ENCODE data around the gene ASS1.

ASS1 gene

DNA sequence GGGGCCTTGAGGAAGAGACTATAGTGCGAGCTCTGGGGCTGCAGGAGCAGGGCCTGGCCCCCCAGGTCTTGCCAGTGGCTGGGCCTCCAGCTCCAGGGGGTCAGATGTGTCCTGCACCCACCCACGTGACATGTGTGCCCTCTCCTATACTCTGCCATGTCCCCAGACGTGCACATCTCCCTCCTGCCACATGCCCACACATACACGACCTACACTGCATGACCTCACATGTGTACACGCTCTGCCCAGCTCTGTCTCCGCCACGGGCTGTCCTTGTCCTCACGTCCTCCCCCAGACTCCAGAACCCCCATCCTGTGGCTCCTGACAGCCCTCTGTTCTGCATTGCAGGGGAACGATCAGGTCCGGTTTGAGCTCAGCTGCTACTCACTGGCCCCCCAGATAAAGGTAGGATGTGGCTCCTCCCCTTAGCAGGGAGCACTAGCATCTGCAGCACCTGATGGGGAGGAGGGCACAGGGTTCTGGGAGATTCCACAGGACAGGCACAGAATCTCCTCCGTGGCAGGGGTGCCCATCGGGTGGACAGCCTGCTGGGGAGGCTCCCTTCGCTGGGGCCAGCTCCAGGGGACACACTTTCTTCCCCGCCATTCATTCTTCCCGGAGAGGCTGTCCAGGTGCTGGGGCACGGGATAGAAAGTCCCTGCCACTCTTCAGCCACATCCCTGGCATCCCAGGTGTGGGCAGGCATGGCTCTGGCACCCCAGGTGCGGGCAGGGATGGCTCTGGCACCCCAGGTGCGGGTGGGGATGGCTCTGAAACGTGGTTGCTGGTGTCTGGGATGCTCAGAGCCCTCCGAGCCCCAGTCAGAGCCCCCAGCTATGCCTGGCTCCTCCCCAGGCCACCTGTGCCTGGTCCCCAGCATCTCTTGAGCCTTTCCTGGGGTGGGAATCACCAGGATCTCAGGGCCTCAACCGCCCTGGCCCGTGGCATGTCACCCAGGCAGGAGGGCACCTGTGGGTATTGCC, 19.3 kb downstream of the ASS1 start:
- in situ Hi-C loops (cut with MboI; ENCODE audit: low pct_unique_long_range_greater_than_20kb, low sequenced_read_pairs), result no loop called here
- DNase-seq, result no peak

GRCh38 chr9:130465383-130466096, 20.8 kb downstream of the ASS1 start:
- no peak for DNase-seq
- in situ Hi-C loops (cut with MboI; ENCODE audit: low pct_unique_long_range_greater_than_20kb, low sequenced_read_pairs), result no loop called here

DNA sequence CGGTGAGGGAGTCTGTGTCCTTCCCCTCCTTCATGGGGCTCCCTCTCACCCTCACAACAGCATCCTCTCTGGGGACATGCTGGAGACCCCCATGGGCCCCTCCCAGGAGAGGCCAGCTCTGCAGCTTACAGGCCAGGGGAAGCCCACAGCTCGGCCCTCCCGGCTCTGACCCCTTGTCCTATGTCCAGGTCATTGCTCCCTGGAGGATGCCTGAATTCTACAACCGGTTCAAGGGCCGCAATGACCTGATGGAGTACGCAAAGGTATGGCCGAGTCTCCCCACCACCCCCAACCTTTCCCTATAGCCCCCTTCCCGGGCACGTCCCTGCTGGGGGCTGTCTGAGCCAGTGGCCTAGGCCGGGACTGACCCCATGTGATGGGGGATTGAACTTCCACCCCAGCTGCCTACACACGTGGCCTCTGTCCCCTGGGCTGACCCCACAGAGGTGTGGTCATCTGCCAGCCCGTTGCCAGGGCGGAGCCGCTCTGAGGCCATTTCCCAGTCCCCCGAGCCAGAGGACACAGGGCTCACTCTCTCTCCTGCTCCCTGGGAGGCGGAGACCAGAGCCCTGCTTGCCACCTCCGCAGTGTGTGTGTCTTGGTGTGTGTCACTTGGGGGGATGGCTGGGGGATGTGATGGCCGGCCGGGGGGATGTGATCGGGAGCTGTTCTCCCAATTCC, 21.9 kb downstream of the ASS1 start:
- DNase-seq, result no peak
- in situ Hi-C loops (cut with MboI; ENCODE audit: low pct_unique_long_range_greater_than_20kb, low sequenced_read_pairs), result no loop called here

DNA sequence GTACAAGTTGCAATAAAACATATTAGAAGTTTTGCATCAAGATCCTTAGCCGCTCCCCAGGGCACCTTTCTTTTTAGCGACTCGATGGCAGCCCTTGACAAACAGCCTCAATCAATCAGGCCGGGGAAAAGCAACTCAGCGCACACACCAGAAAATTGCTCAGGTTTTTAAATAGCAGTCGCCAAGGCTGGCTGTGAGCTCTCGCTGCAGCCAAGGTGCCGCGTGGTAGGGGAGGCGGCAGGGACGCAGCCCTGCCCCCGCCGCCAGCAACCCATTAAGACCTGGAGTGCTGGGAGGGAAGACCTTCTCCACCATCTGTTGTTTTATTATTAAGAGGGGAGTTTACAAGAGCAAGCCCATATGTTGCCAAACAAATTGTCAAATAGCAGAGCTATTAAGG, 22.6 kb downstream of the ASS1 start:
- in situ Hi-C loops (cut with MboI; ENCODE audit: low pct_unique_long_range_greater_than_20kb, low sequenced_read_pairs), result no loop called here
- DNase-seq, result no peak

- in situ Hi-C loops (cut with MboI; ENCODE audit: low pct_unique_long_range_greater_than_20kb, low sequenced_read_pairs), result no loop called here
- no peak for DNase-seq
Observed at GRCh38 chr9:130468566-130468965, 23.8 kb downstream of the ASS1 start.

- in situ Hi-C loops (cut with MboI; ENCODE audit: low pct_unique_long_range_greater_than_20kb, low sequenced_read_pairs), result no loop called here
- no peak for DNase-seq
Observed at GRCh38 chr9:130470269-130470668, 25.5 kb downstream of the ASS1 start.

- in situ Hi-C loops (cut with MboI; ENCODE audit: low pct_unique_long_range_greater_than_20kb, low sequenced_read_pairs), result no loop called here
- no peak for DNase-seq
Observed at GRCh38 chr9:130470950-130471349, 26.2 kb downstream of the ASS1 start.

DNA sequence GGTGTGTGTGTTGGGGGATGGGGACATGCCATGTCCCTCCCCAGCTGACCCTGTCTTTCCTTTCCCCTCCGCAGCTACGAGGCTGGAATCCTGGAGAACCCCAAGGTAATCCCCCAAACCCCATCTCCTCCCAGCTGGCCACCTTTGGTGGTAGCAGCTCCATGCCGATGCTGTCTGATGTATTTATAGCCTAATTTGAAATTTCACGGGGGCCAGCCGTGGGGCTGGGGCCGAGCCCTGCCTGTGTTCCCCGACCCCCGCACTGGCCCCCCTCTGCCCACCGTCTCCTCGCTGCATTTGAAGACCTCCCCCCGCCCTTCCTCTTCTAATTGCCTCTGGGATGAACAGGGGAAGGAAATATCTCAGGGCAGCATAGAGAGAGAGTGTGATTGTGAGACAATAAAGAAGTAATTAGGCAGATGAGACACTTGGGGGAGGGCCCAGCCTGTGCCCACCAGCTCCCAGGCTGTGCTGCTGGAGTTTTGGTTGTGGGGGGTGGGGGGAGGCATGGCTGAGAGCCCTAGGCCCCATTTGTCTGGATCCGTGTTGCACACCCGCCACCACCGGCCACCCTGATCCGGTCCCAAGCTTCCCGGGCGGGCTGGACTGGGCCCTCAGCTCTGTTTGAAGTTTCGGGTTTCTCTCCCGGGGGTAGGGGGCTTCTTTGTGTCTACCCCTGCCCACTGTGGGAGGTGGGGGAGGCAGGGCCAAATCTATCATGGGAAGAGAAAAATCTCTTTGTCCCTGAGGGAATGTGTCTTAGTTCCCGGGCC, 26.8 kb downstream of the ASS1 start:
- in situ Hi-C loops (cut with MboI; ENCODE audit: low pct_unique_long_range_greater_than_20kb, low sequenced_read_pairs), result no loop called here
- no peak for DNase-seq

DNA sequence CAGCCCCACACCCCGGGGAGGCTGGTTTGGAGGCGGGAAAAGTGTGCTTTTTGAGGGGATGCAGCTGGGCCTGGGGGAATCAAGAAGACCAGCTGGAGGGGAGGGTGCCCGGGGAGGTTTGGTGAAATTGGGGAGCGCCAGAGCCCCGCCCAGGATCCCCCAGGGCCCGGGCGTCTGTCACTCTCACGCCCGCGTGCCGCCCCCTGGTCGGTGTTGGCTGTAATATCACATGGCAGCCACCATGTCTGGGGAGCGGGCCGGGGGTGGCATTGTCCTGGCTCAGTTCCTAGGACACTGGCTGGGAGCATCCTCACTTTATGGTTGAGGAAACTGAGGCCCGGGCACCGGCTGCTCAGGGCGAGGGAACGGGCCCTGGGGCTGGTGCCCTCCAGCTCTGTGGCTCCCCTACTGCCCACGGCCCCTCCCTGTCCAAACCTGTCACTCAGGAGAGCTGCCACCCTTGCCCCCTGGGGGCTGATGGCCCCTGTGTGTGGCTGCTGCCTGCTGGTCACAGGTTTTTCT, 27.5 kb downstream of the ASS1 start:
- no peak for DNase-seq
- in situ Hi-C loops (cut with MboI; ENCODE audit: low pct_unique_long_range_greater_than_20kb, low sequenced_read_pairs), result no loop called here

DNA sequence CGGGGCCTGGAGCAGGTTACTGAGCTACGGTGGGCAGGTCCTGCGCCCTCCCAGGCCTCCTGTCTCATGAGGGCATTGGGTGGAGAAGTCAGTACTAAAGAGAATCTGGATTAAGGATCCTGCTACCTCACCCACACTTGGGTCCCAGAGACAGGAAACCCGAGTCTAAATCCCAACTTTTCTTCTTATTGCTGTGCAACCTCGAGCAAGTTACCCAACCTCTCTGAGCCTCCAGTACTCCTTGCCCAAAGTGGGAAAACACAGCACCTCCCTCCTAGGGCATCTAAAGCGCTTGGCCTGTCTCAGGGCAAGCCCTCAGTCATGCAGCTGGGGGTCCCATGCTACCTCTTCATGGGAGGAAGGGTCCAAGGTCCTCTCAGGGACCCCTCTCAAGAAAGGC, 28.2 kb downstream of the ASS1 start:
- no peak for DNase-seq
- in situ Hi-C loops (cut with MboI; ENCODE audit: low pct_unique_long_range_greater_than_20kb, low sequenced_read_pairs), result no loop called here

DNA sequence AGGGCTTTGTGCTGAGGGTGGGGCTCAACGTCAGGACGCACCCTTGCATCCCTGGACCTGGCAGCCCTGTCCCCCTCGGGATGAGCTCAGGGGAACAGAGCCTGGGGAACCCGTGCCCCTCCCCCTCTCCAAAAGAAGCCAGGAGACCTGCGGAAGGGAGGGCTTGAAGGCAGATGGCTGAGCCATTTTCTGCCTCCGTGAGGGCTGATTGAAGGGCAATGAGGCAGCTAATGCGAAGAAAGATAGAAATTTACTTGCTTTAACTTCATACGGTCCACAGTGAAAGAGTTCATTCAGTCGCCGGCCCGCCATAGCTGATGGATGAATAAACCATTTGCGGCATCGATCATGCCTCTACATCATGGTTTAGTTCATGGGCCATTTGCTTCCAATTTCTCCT, 28.8 kb downstream of the ASS1 start:
- in situ Hi-C loops (cut with MboI; ENCODE audit: low pct_unique_long_range_greater_than_20kb, low sequenced_read_pairs), result no loop called here
- no peak for DNase-seq

- DNase-seq, result no peak
Observed at GRCh38 chr9:130474106-130474505, 29.3 kb downstream of the ASS1 start.

DNA sequence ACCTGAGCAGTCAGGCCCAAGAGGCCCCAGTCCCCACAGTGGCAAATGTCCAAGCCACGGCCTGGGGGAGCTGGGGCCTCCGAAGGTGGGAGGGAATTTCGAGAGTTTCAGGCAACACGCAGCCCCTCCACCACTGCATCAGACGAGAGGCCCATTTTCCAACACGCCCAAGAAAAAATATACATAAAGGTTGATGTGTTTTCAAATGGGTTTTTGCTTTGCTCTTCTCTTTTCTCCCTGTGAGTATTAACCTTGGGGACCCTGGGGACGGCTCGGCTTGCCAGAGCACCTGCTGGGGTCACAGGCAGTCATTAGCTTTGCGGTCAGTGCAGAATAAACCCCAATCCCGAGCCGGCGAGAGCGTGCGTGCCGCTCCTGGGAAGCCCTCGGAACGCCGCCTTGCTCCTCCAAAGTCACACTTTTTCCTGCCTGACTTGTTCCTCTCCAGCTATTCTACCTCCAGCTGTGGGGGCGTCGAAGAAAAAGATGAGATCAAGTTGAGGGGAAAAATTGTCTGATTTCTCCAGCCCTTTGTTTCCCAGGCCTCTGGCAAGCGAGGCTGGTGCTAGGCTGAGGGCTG, 31.5 kb downstream of the ASS1 start:
- in situ Hi-C loops (cut with MboI; ENCODE audit: low pct_unique_long_range_greater_than_20kb, low sequenced_read_pairs), result no loop called here
- no peak for DNase-seq

More at GRCh38 chr9:130474106-130474505, 29.3 kb downstream of the ASS1 start:
- in situ Hi-C loops (cut with MboI; ENCODE audit: low pct_unique_long_range_greater_than_20kb, low sequenced_read_pairs), result no loop called here

DNA sequence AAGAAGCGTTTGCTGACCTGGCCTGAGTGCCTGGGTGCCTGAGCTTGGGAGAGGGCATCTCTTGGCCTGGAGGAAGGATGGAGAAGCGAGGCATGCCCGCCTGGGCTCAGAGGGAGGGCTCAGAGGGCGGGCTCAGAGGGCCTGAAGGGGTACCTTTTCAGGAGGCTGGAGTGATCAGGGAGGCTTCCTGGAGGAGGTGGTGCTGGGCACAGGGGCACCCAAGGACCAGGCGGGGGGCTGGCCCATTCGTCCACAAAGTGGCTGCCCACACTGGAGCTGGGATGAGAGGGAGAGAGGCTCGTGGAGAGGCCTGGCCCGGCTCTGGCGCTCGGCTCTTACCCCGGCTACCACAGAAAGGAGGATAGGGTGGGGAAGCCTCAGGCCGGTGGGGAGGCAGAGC, 32.8 kb downstream of the ASS1 start:
- no peak for DNase-seq
- in situ Hi-C loops (cut with MboI; ENCODE audit: low pct_unique_long_range_greater_than_20kb, low sequenced_read_pairs), result no loop called here

DNA sequence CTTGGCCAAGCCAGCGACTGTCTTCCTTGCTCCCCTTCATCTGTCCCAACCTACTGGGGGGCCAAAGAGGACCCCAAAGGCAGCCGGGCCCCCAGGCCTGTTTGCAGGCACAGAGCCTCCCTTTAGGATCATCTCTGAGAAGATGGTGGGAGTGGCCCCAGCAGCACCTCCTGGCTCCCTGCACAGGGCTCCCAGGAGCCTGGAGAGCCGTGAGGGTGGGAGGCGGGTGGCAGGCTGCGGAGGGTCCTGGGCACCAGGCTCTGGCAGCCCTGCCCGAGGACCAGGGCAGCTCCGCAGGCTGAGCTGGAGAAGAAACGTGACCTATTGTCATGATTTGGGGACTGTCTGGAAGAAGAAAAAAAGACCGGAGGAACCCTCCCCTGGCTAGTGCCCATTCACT, 33.4 kb downstream of the ASS1 start:
- DNase-seq, result no peak
- in situ Hi-C loops (cut with MboI; ENCODE audit: low pct_unique_long_range_greater_than_20kb, low sequenced_read_pairs), result no loop called here

DNA sequence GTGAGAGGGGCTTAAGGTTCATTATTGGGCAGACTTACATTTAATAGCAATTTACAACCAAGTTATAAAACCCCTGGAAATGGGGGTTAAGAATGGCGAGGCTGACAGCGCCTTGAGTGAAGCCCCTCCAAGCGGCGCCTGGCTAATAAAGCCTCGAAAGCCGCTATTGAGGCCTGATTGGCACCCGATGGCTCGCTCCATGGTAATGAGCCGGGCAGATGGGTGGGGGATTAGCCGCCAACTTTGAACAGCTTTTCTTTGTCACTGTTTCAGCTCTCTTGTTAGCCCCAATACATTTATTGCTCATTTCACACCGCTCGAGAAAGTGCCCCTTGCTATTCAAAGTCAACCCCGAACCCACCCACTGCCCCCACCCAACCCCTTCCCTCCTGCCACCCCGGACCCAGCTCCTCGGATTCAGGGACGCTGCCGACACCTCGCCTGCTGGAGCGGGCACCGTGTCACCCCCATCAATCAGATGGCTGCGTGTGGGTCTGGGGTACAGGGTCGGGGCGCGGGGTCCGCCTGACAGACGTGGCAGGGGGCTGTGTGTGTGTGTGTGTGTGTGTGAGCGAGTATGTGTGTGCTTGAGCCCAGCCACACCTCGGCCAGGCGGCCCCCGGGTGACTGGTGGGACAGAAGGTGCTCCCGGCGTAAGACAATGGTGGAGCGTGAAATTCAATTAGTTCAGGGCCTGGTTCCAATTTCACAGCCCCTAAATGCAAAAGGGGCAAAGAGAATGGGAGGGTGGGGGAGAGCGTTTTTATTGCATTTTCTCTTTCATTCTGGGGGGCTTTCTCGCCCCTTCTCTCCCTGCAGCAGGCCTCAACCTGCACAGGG, 34.2 kb downstream of the ASS1 start:
- DNase-seq, result no peak
- in situ Hi-C loops (cut with MboI; ENCODE audit: low pct_unique_long_range_greater_than_20kb, low sequenced_read_pairs), result no loop called here

- in situ Hi-C loops (cut with MboI; ENCODE audit: low pct_unique_long_range_greater_than_20kb, low sequenced_read_pairs), result no loop called here
- DNase-seq, result no peak
Observed at GRCh38 chr9:130479587-130479986, 34.8 kb downstream of the ASS1 start.

- in situ Hi-C loops (cut with MboI; ENCODE audit: low pct_unique_long_range_greater_than_20kb, low sequenced_read_pairs), result no loop called here
Observed at GRCh38 chr9:130480673-130481072, 35.9 kb downstream of the ASS1 start.

More at GRCh38 chr9:130480673-130481072, 35.9 kb downstream of the ASS1 start:
- DNase-seq, result no peak
